Measurements from ENCODE around the gene CNOT6.
"Not testable (repeated sequence)": the region's sequence is repeated elsewhere in the genome, so short reads cannot be mapped to it uniquely, and the experiment has no call there.

CNOT6 gene

GRCh38 chr5:180472269-180472668 is 21.9 kb upstream of the CNOT6 start:
- no peak for DNase-seq

GRCh38 chr5:180473386-180473785 is 20.8 kb upstream of the CNOT6 start:
- not testable (repeated sequence) for DNase-seq

GRCh38 chr5:180474569-180474968 is 19.6 kb upstream of the CNOT6 start:
- DNase-seq = no peak

GRCh38 chr5:180475969-180476524 is 18.1 kb upstream of the CNOT6 start:
- DNase-seq = not testable (repeated sequence)

- DNase-seq = no peak
These were observed 9.4 kb upstream of the CNOT6 start for GRCh38 chr5:180484813-180485212.

GRCh38 chr5:180486636-180487149 is 7.5 kb upstream of the CNOT6 start:
- DNase-seq = no peak

GRCh38 chr5:180487556-180487955 is 6.6 kb upstream of the CNOT6 start:
- no peak for DNase-seq

GRCh38 chr5:180491496-180491895 is 2.7 kb upstream of the CNOT6 start:
- no peak for DNase-seq

GRCh38 chr5:180492226-180492903 is 1.8 kb upstream of the CNOT6 start:
- DNase-seq = no peak

- DNase-seq = no peak
These were observed 467 bp downstream of the CNOT6 start for GRCh38 chr5:180494510-180495181.

- no peak for DNase-seq
These were observed 1.1 kb downstream of the CNOT6 start for GRCh38 chr5:180495292-180495691.

GRCh38 chr5:180495991-180496741 is 2.0 kb downstream of the CNOT6 start:
- DNase-seq = no peak

- not testable (repeated sequence) for DNase-seq
These were observed 2.6 kb downstream of the CNOT6 start for GRCh38 chr5:180496806-180497205.

- DNase-seq = not testable (repeated sequence)
These were observed 3.7 kb downstream of the CNOT6 start for GRCh38 chr5:180497865-180498264.

- DNase-seq = no peak
These were observed 4.2 kb downstream of the CNOT6 start for GRCh38 chr5:180498378-180498777.

GRCh38 chr5:180499684-180500083 is 5.5 kb downstream of the CNOT6 start:
- DNase-seq = no peak

- DNase-seq = not testable (repeated sequence)
These were observed 6.1 kb downstream of the CNOT6 start for GRCh38 chr5:180500300-180500699.

- no peak for DNase-seq
These were observed 13.5 kb downstream of the CNOT6 start for GRCh38 chr5:180507661-180508060.

- DNase-seq = no peak
These were observed 21.1 kb downstream of the CNOT6 start for GRCh38 chr5:180515294-180515693.

GRCh38 chr5:180515974-180516373 is 21.8 kb downstream of the CNOT6 start:
- DNase-seq = not testable (repeated sequence)

- DNase-seq = no peak
These were observed 22.3 kb downstream of the CNOT6 start for GRCh38 chr5:180516440-180516839.

- no peak for DNase-seq
These were observed 24.9 kb downstream of the CNOT6 start for GRCh38 chr5:180519098-180519497.

- DNase-seq = no peak
These were observed 26.9 kb downstream of the CNOT6 start for GRCh38 chr5:180521101-180521500.

All from NCI-H526 treated with DMSO at 0.1 percent for 48 hours (cell line).